Neural progenitor cell (in vitro differentiated cells): ENCODE data around the gene GPX8. TPM values are rescaled to one million over a fixed set of nuclear protein-coding genes. Genes with fewer than 3 reads are reported as not detected.

ENCODE experiments used
- DNase-seq: peaks from one replicate; pipeline ENCODE4 v3.0.0-alpha.2; 2016; ENCODE audit warnings: low spot score
- H2AFZ ChIP-seq: fragments of 200-600 bp; sonication (generic); replicated peaks from 2 replicates; pipeline ENCODE4 v1.6.1; 2016; ENCODE audit warnings: antibody characterized with exemption
- H3F3A ChIP-seq: fragments of 200-600 bp; sonication (generic); 2 replicates; pipeline ENCODE4 v1.6.1; 2016; ENCODE audit warnings: antibody characterized with exemption, low read depth
- H3K27ac ChIP-seq: fragments of 200-600 bp; sonication (generic); 2 replicates; pipeline ENCODE4 v1.5.1; 2016; ENCODE audit warnings: mild to moderate bottlenecking
- H3K27me3 ChIP-seq: fragments of 200-600 bp; sonication (generic); 2 replicates; pipeline ENCODE4 v1.6.1; 2016; ENCODE audit warnings: mild to moderate bottlenecking, moderate library complexity
- H3K36me3 ChIP-seq: fragments of 200-600 bp; sonication (generic); 2 replicates; pipeline ENCODE4 v1.5.1; 2016
- H3K4me1 ChIP-seq: fragments of 200-600 bp; sonication (generic); 2 replicates; pipeline ENCODE4 v1.6.1; 2016; ENCODE audit warnings: mixed run types
- H3K4me2 ChIP-seq: fragments of 200-600 bp; sonication (generic); 2 replicates; pipeline ENCODE4 v1.6.1; 2016
- H3K4me3 ChIP-seq: fragments of 200-600 bp; sonication (generic); 2 replicates; pipeline ENCODE4 v1.5.1; 2016
- H3K79me2 ChIP-seq: fragments of 200-600 bp; sonication (generic); 2 replicates; pipeline ENCODE4 v1.6.1; 2016; ENCODE audit warnings: low read depth
- H3K9ac ChIP-seq: fragments of 200-600 bp; sonication (generic); 2 replicates; pipeline ENCODE4 v1.6.1; 2016
- H3K9me3 ChIP-seq: fragments of 200-600 bp; sonication (generic); 2 replicates; pipeline ENCODE4 v1.5.1; 2016; ENCODE audit warnings: low read depth
- H4K20me1 ChIP-seq: fragments of 200-600 bp; sonication (generic); 2 replicates; pipeline ENCODE4 v1.6.1; 2016; ENCODE audit warnings: low read depth
- H3K27ac Mint-ChIP-seq: 3 replicates; pipeline ENCODE4 v1.8.0; 2021; ENCODE audit warnings: mixed read lengths
- H3K27me3 Mint-ChIP-seq: 2 replicates; pipeline ENCODE4 v1.8.0; 2022; ENCODE audit warnings: low read depth, mild to moderate bottlenecking, inconsistent platforms, moderate library complexity, mixed read lengths; ENCODE audit not compliant: insufficient read depth
- H3K36me3 Mint-ChIP-seq: 3 replicates; pipeline ENCODE4 v1.8.0; 2021; ENCODE audit warnings: mixed read lengths
- H3K4me1 Mint-ChIP-seq: 3 replicates; pipeline ENCODE4 v1.8.0; 2021; ENCODE audit warnings: mixed read lengths
- H3K4me3 Mint-ChIP-seq: 3 replicates; pipeline ENCODE4 v1.8.0; 2021; ENCODE audit warnings: mild to moderate bottlenecking, moderate library complexity, mixed read lengths
- H3K9me3 Mint-ChIP-seq: 3 replicates; pipeline ENCODE4 v1.8.0; 2020; ENCODE audit warnings: mixed read lengths
- CTCF ChIP-seq: fragments of 200-600 bp; sonication (generic); IDR thresholded peaks from 2 replicates; pipeline ENCODE4 v1.5.1; 2017; ENCODE audit warnings: antibody characterized with exemption, mild to moderate bottlenecking
- EZH2 ChIP-seq: fragments of 200-600 bp; sonication (generic); IDR thresholded peaks from 2 replicates; pipeline ENCODE4 v1.6.1; 2017; ENCODE audit warnings: antibody characterized with exemption, mild to moderate bottlenecking, moderate library complexity
- EZH2phosphoT487 ChIP-seq: fragments of 200-600 bp; sonication (generic); IDR thresholded peaks from 2 replicates; pipeline ENCODE4 v1.6.1; 2017; ENCODE audit warnings: antibody characterized with exemption
- total RNA-seq: library from RNA; depleted of rRNA; stranded (reverse); fragments of >200 nt; gene quantifications from 2 replicates; pipeline ENCODE4 v1.2.3, GENCODE V29; 2015; ENCODE audit warnings: low replicate concordance

Gene GPX8
- total RNA-seq, 1 donor from 2014 or later = 132 TPM

DNA sequence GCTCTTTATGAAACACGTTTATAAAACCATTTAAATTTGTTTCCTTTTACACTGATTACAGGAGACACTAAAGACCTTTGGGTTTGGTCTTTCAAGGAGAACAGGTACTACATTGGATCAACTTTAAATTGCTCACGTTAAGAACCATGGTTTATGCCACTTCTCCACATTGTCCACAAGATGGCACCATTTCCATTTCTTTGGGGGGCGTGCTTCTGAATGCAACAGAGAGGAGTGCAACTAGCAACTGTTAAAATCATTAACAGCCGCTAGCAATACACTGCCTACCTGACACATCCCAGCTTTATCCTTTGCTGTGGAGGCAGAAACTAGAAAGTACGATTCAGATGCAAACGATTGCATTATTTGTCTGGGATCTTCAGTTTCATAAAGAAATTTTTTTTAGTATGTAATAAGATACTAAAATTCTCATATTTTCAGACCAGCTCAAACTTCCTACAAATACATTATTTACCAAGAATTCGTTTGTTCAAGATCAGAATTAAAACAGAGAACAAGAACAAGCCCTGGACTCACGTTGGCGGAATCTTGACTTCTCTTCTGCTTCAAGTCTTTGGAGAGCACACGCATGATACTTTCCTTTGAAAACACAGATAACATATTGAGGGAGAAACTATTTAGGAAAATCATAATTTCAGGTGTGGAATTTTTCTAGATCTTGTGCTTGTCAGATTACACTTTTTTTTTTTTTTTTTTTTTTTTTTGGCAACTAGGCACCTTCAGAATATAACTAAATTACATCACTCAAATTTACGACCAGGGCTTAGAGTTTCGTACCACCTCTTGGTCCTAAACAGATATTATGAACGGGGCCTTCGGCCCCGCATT lies 12.3 kb downstream of the GPX8 start:
- TF ChIP-seq EZH2phosphoT487 (no peak), EZH2 (peak; percentile 3), CTCF (peak; percentile 86)
- Mint-ChIP-seq H3K36me3 (no peaks in the 10 kb centered on the region), H3K27ac (no peak overlapping the region), H3K4me1 (peaks cover 19% of the 10 kb centered on the region), H3K9me3 (no peaks in the 10 kb centered on the region), H3K4me3 (peak overlapping the region; percentile 83), H3K27me3 (peaks cover 42% of the 10 kb centered on the region)
- no peak overlapping the region for H2AFZ ChIP-seq
- no peak overlapping the region for H3K9ac ChIP-seq
- no peaks in the 10 kb centered on the region for H3K9me3 ChIP-seq
- H3K36me3 ChIP-seq = no peaks in the 10 kb centered on the region
- peaks cover 43% of the 10 kb centered on the region for H3F3A ChIP-seq
- H3K4me1 ChIP-seq = peaks cover 13% of the 10 kb centered on the region
- peak overlapping the region; percentile 57 for H3K4me3 ChIP-seq
- no peaks in the 10 kb centered on the region for H3K79me2 ChIP-seq
- H4K20me1 ChIP-seq = peaks cover 33% of the 10 kb centered on the region
- H3K27ac ChIP-seq = no peak overlapping the region
- H3K4me2 ChIP-seq = peak overlapping the region; percentile 96
- H3K27me3 ChIP-seq = peaks cover 73% of the 10 kb centered on the region
- DNase-seq = peak; percentile 84

DNA sequence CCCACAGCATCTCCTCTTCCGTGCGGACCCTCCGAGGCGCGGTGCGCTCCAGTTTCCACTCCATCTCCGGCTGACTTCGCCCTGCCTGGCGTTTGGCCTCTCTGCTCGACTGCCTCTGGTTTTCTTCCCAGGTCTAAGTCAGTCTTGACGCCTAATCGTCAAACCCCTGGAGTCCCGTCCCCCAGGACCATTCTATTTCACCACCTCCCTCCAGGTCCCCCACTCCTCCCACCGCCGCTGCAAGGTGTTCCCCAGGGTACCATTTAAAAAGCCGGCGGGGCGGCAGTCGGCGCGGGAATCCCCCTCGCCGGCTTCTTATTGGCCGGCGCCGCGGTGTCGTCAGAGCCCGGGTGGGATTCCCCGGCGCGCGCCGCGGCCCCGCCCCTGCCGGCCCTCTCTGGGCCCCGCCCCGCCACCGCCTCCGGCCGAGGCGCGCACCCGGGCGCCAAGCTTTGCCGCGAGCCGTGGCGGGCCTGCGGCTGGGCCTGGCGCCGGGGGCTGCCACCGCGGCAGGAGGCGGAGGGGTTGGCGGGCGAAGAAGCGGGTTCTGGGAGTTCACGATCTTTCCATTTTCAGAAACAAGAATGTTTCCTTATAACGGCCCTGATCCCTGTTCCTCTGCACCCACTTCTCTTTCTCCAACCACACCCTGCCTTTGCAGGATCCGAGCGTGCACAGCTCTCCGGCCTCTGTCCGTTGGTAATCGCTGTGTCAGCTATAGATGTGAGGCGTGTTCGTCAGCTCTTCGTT lies 13.1 kb downstream of the GPX8 start, which contains the start of gene CDC20B:
Gene CDC20B (minus strand): TSS at position 241 of the 750 bp plus-strand sequence. CDS start 177 bp downstream, at position 64.
- H3K27me3 ChIP-seq = peaks cover 82% of the 10 kb centered on the region
- no peaks in the 10 kb centered on the region for H3K36me3 ChIP-seq
- H3K4me3 ChIP-seq = peak within 1 kb of the TSS; percentile 57
- no peak for TF ChIP-seq EZH2
- no peak for TF ChIP-seq EZH2phosphoT487
- no peak for TF ChIP-seq CTCF
- H3K9me3 ChIP-seq = no peaks in the 10 kb centered on the region
- H3K4me1 ChIP-seq = peaks cover 13% of the 10 kb centered on the region
- H3F3A ChIP-seq = peaks cover 42% of the 10 kb centered on the region
- peaks cover 19% of the 10 kb centered on the region for H3K4me1 Mint-ChIP-seq
- no peaks in the 10 kb centered on the region for H3K36me3 Mint-ChIP-seq
- no peak within 1 kb of the TSS for H3K9ac ChIP-seq
- peak within 1 kb of the TSS; percentile 96 for H3K4me2 ChIP-seq
- peak; percentile 96 for DNase-seq
- peak within 1 kb of the TSS; percentile 98 for H2AFZ ChIP-seq
- H4K20me1 ChIP-seq = peaks cover 29% of the 10 kb centered on the region
- H3K27ac Mint-ChIP-seq = no peak within 1 kb of the TSS
- H3K27me3 Mint-ChIP-seq = peaks cover 47% of the 10 kb centered on the region
- H3K79me2 ChIP-seq = no peaks in the 10 kb centered on the region
- H3K9me3 Mint-ChIP-seq = no peaks in the 10 kb centered on the region
- H3K27ac ChIP-seq = no peak within 1 kb of the TSS
- H3K4me3 Mint-ChIP-seq = peak within 1 kb of the TSS; percentile 83

DNA sequence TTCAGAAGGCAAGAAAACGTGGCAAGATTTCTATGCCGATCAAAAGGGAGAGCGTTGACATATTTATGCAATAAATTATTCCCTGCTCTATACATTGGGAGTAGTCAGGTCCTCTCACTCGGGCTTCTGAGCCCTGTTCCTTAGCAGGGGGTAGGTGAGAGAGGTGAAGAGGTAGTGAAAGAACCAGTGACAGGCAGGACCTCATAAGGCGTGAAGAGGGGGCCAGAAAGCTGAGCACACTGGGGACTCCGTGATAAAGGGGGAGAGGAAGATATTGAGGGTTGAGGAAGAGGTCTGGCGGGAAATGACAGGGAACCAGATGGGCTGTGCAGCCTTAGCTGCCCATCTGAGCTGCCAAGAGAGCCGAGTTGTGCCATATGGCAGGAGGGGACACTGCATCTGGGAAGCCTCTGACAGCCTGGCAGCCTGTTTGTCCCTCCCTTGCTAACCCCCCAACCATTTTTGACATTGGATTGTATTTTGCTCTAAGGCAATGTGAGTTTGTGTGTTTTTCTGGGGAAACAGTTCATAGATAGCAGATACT lies 13.8 kb downstream of the GPX8 start:
- Histone ChIP-seq H3K27me3 (peaks cover 88% of the 10 kb centered on the region), H3K9me3 (no peaks in the 10 kb centered on the region), H4K20me1 (peaks cover 29% of the 10 kb centered on the region), H2AFZ (peak overlapping the region; percentile 98), H3K79me2 (no peaks in the 10 kb centered on the region), H3K27ac (no peak overlapping the region), H3K36me3 (no peaks in the 10 kb centered on the region), H3K4me2 (peak overlapping the region; percentile 96), H3F3A (peaks cover 37% of the 10 kb centered on the region), H3K4me1 (peaks cover 13% of the 10 kb centered on the region), H3K9ac (no peak overlapping the region), H3K4me3 (peak overlapping the region; percentile 57)
- no peaks in the 10 kb centered on the region for H3K9me3 Mint-ChIP-seq
- no peaks in the 10 kb centered on the region for H3K36me3 Mint-ChIP-seq
- H3K4me3 Mint-ChIP-seq = peak overlapping the region; percentile 83
- peak; percentile 28 for DNase-seq
- H3K27me3 Mint-ChIP-seq = peaks cover 51% of the 10 kb centered on the region
- peaks cover 19% of the 10 kb centered on the region for H3K4me1 Mint-ChIP-seq
- no peak overlapping the region for H3K27ac Mint-ChIP-seq
- TF ChIP-seq EZH2 = peak; percentile 65
- no peak for TF ChIP-seq CTCF
